Fibroblast of skin of right biceps (primary cell): ENCODE measurements around the gene FAH.

ENCODE experiments used
- DNase-seq: peaks from one replicate; pipeline ENCODE4 v3.0.0-alpha.2; 2013

Gene FAH

GRCh38 chr15:80152180-80152895, 461 bp upstream of the FAH start:
- peak; percentile 94 for DNase-seq

- DNase-seq = no peak
Measured at GRCh38 chr15:80153900-80154299, 1.1 kb downstream of the FAH start.

- DNase-seq = no peak
Measured at GRCh38 chr15:80154336-80154735, 1.5 kb downstream of the FAH start.

- DNase-seq = no peak
Measured at GRCh38 chr15:80155001-80155377, 2.2 kb downstream of the FAH start.

- DNase-seq = peak; percentile 11
Measured at GRCh38 chr15:80155378-80156175, 2.8 kb downstream of the FAH start.

GRCh38 chr15:80156176-80156720, 3.4 kb downstream of the FAH start:
- no peak for DNase-seq

- DNase-seq = no peak
Measured at GRCh38 chr15:80157215-80157614, 4.4 kb downstream of the FAH start.

- no peak for DNase-seq
Measured at GRCh38 chr15:80159301-80159700, 6.5 kb downstream of the FAH start.

GRCh38 chr15:80159811-80160569, 7.2 kb downstream of the FAH start:
- peak; percentile 51 for DNase-seq

- DNase-seq = peak; percentile 96
Measured at GRCh38 chr15:80160570-80161156, 7.9 kb downstream of the FAH start.

- no peak for DNase-seq
Measured at GRCh38 chr15:80161468-80162016, 8.7 kb downstream of the FAH start.

- DNase-seq = no peak
Measured at GRCh38 chr15:80162059-80162554, 9.3 kb downstream of the FAH start.

- DNase-seq = no peak
Measured at GRCh38 chr15:80163217-80163616, 10.4 kb downstream of the FAH start.

- no peak for DNase-seq
Measured at GRCh38 chr15:80163897-80164296, 11.1 kb downstream of the FAH start.

- no peak for DNase-seq
Measured at GRCh38 chr15:80167936-80168335, 15.1 kb downstream of the FAH start.

- no peak for DNase-seq
Measured at GRCh38 chr15:80168421-80168820, 15.6 kb downstream of the FAH start.

GRCh38 chr15:80169768-80170357, 17.1 kb downstream of the FAH start:
- no peak for DNase-seq

- no peak for DNase-seq
Measured at GRCh38 chr15:80170596-80170995, 17.8 kb downstream of the FAH start.

GRCh38 chr15:80171787-80172186, 19.0 kb downstream of the FAH start:
- DNase-seq = no peak

GRCh38 chr15:80172401-80172800, 19.6 kb downstream of the FAH start:
- no peak for DNase-seq

- DNase-seq = peak; percentile 49
Measured at GRCh38 chr15:80173022-80173759, 20.4 kb downstream of the FAH start.
